ENCODE results near the gene DYNLT5. TPM values are rescaled to one million over a fixed set of nuclear protein-coding genes. Genes with fewer than 3 reads are reported as not detected.

Gene DYNLT5
- total and polyA plus RNA-seq, 4 donors: 0.55 to 3.1 (median 1.5) TPM

- Histone ChIP-seq H3K36me3 (ENCODE audit: control insufficient read depth in 4 of 4, insufficient read depth in 3 of 4, low read depth in 1 of 4, low read length in 3 of 4) (peaks cover 0 to 17% (median 2%) of the 10 kb centered on the region in 4 donors), H3K9me3 (ENCODE audit: control insufficient read depth in 4 of 4, low read length in 3 of 4) (no peaks in the 10 kb centered on the region)
- 96% methylated on average over 3 of the region's 3 CpGs for whole genome bisulfite sequencing
Measured at GRCh38 chr1:66775646-66776045, 23.4 kb downstream of the DYNLT5 start.

GRCh38 chr1:66777831-66778230 lies 25.6 kb downstream of the DYNLT5 start:
- no peak for DNase-seq (ENCODE audit: low spot score)
- 89% methylated on average over 3 of the region's 3 CpGs for WGBS
- Histone ChIP-seq H3K4me3 (ENCODE audit: low read depth in 1 of 3, low read length in 3 of 3) (no peak overlapping the region), H3K27me3 (ENCODE audit: control insufficient read depth in 4 of 4, insufficient read depth in 4 of 4, low read length in 3 of 4) (no peaks in the 10 kb centered on the region), H3K9me3 (ENCODE audit: control insufficient read depth in 4 of 4, low read length in 3 of 4) (no peaks in the 10 kb centered on the region), H3K36me3 (ENCODE audit: control insufficient read depth in 4 of 4, insufficient read depth in 3 of 4, low read depth in 1 of 4, low read length in 3 of 4) (peaks cover 0 to 17% (median 0%) of the 10 kb centered on the region in 4 donors), H3K4me1 (ENCODE audit: control insufficient read depth in 4 of 4, insufficient read depth in 4 of 4, low read length in 3 of 4) (no peaks in the 10 kb centered on the region), H3K9ac (ENCODE audit: low read depth in 1 of 2, low read length in 2 of 2) (no peak overlapping the region), H3K27ac (ENCODE audit: low read depth in 1 of 2, low read length in 2 of 2) (no peak overlapping the region)
- TF ChIP-seq EGR1 (IDR thresholded peaks at IDR 0.05; ENCODE audit: low read depth in 2 of 2) (no peak), GABPA (IDR thresholded peaks at IDR 0.05 in 1 of 2, conservative IDR thresholded peaks at IDR 0.05 in 1 of 2) (no peak), YY1 (IDR thresholded peaks at IDR 0.05) (no peak), FOXA1 (IDR thresholded peaks at IDR 0.05) (no peak), TAF1 (conservative IDR thresholded peaks at IDR 0.05) (no peak), REST (IDR thresholded peaks at IDR 0.05) (no peak), RAD21 (IDR thresholded peaks at IDR 0.05) (no peak), HNF4A (conservative IDR thresholded peaks at IDR 0.05) (no peak), SP1 (IDR thresholded peaks at IDR 0.05) (no peak), RXRA (IDR thresholded peaks at IDR 0.05) (no peak)

More at GRCh38 chr1:66775646-66776045, 23.4 kb downstream of the DYNLT5 start:
- TF ChIP-seq FOXA2 (IDR thresholded peaks at IDR 0.05) (no peak), EGR1 (IDR thresholded peaks at IDR 0.05; ENCODE audit: low read depth in 2 of 2) (no peak), FOXA1 (IDR thresholded peaks at IDR 0.05) (no peak), ZBTB33 (IDR thresholded peaks at IDR 0.05) (no peak), TAF1 (conservative IDR thresholded peaks at IDR 0.05) (no peak), HNF4A (conservative IDR thresholded peaks at IDR 0.05) (no peak), RAD21 (IDR thresholded peaks at IDR 0.05) (no peak), RXRA (IDR thresholded peaks at IDR 0.05) (no peak), MAX (IDR thresholded peaks at IDR 0.05) (no peak), SP1 (IDR thresholded peaks at IDR 0.05) (no peak), ATF3 (IDR thresholded peaks at IDR 0.05) (no peak), HNF4G (IDR thresholded peaks at IDR 0.05) (no peak), REST (IDR thresholded peaks at IDR 0.05) (no peak), NR2F2 (IDR thresholded peaks at IDR 0.05) (no peak), JUND (IDR thresholded peaks at IDR 0.05) (no peak), YY1 (IDR thresholded peaks at IDR 0.05) (no peak)
- Histone ChIP-seq H3K27me3 (ENCODE audit: control insufficient read depth in 4 of 4, insufficient read depth in 4 of 4, low read length in 3 of 4) (no peaks in the 10 kb centered on the region), H3K9ac (ENCODE audit: low read depth in 1 of 2, low read length in 2 of 2) (no peak overlapping the region), H3K4me3 (ENCODE audit: low read depth in 1 of 3, low read length in 3 of 3) (no peak overlapping the region), H3K27ac (ENCODE audit: low read depth in 1 of 2, low read length in 2 of 2) (no peak overlapping the region), H3K4me1 (ENCODE audit: control insufficient read depth in 4 of 4, insufficient read depth in 4 of 4, low read length in 3 of 4) (no peaks in the 10 kb centered on the region)
- no peak for DNase-seq (ENCODE audit: low spot score)

All from liver (tissue), 9 donors.